Stimulated activated CD4-positive, alpha-beta T cell treated with anti-CD3 and anti-CD28 coated beads, Interleukin-1b, Interleukin-23, amount 100 ng/mL, for 1 hour (primary cell): ENCODE measurements around the gene SLC38A4.
"Not testable (repeated sequence)": the region's sequence is repeated elsewhere in the genome, so short reads cannot be mapped to it uniquely, and the experiment has no call there.

Experiments used
- DNase-seq, 2 donors: peaks; one replicate each; pipeline ENCODE4 v3.0.0-alpha.2; 2020; ENCODE audit warnings: low read depth in 2 of 2

Gene SLC38A4

GRCh38 chr12:46825591-46826414 is at the start of gene SLC38A4:
Gene SLC38A4, minus strand, starts transcription at chr12:46825997. Its CDS starts 32,926 bp downstream, at chr12:46793071.
- DNase-seq, result no peak

GRCh38 chr12:46875095-46875494 is 49.3 kb upstream of the SLC38A4 start:
- no peak for DNase-seq

- DNase-seq, result no peak
These were observed 48.8 kb upstream of the SLC38A4 start for GRCh38 chr12:46874642-46875041.

- DNase-seq, result no peak
These were observed 46.3 kb upstream of the SLC38A4 start for GRCh38 chr12:46872135-46872534.

- DNase-seq, result no peak
These were observed 39.5 kb upstream of the SLC38A4 start for GRCh38 chr12:46865311-46865710.

GRCh38 chr12:46858368-46858767 is 32.6 kb upstream of the SLC38A4 start:
- DNase-seq, result no peak

GRCh38 chr12:46857486-46857885 is 31.7 kb upstream of the SLC38A4 start:
- DNase-seq, result no peak

GRCh38 chr12:46855760-46856159 is 30.0 kb upstream of the SLC38A4 start:
- no peak for DNase-seq

- not testable (repeated sequence) for DNase-seq
These were observed 28.4 kb upstream of the SLC38A4 start for GRCh38 chr12:46854188-46854587.

- not testable (repeated sequence) for DNase-seq
These were observed 23.0 kb upstream of the SLC38A4 start for GRCh38 chr12:46848792-46849191.

GRCh38 chr12:46847001-46847400 is 21.2 kb upstream of the SLC38A4 start:
- DNase-seq, result no peak

GRCh38 chr12:46843811-46844210 is 18.0 kb upstream of the SLC38A4 start:
- DNase-seq, result no peak

GRCh38 chr12:46841891-46842290 is 16.1 kb upstream of the SLC38A4 start:
- DNase-seq, result no peak

- DNase-seq, result no peak
These were observed 14.2 kb upstream of the SLC38A4 start for GRCh38 chr12:46839964-46840363.

GRCh38 chr12:46839232-46839631 is 13.4 kb upstream of the SLC38A4 start:
- no peak for DNase-seq

- DNase-seq, result no peak
These were observed 10.0 kb upstream of the SLC38A4 start for GRCh38 chr12:46835785-46836184.

- no peak for DNase-seq
These were observed 6.4 kb upstream of the SLC38A4 start for GRCh38 chr12:46832130-46832704.

GRCh38 chr12:46831335-46832129 is 5.7 kb upstream of the SLC38A4 start:
- no peak for DNase-seq

- DNase-seq, result no peak
These were observed 5.0 kb upstream of the SLC38A4 start for GRCh38 chr12:46830731-46831334.

GRCh38 chr12:46824709-46825108 is 1.1 kb downstream of the SLC38A4 start:
- DNase-seq, result no peak

GRCh38 chr12:46818642-46819041 is 7.2 kb downstream of the SLC38A4 start:
- no peak for DNase-seq

- no peak for DNase-seq
These were observed 10.0 kb downstream of the SLC38A4 start for GRCh38 chr12:46815809-46816208.
